Measurements from ENCODE around the gene EN2.

Gene EN2

GRCh38 chr7:155510975-155511701 is 53.2 kb downstream of the EN2 start:
- no peak for TF ChIP-seq RAD21 (IDR thresholded peaks at IDR 0.05; ENCODE audit: low read depth)
- no peak for TF ChIP-seq CREB1 (IDR thresholded peaks at IDR 0.05; ENCODE audit: low read depth)
- TF ChIP-seq FOXM1 (IDR thresholded peaks at IDR 0.05; ENCODE audit: borderline replicate concordance, low read depth): no peak
- no peak for TF ChIP-seq CEBPB (IDR thresholded peaks at IDR 0.05)
- no peak for TF ChIP-seq YY1 (IDR thresholded peaks at IDR 0.05; ENCODE audit: low read depth)
- no peak for TF ChIP-seq EP300 (IDR thresholded peaks at IDR 0.05; ENCODE audit: borderline replicate concordance)
- TF ChIP-seq TEAD4 (IDR thresholded peaks at IDR 0.05): no peak
- no peak for TF ChIP-seq ZBTB7A (IDR thresholded peaks at IDR 0.05; ENCODE audit: low read depth)
- TF ChIP-seq NFIC (IDR thresholded peaks at IDR 0.05): no peak
- no peak for TF ChIP-seq TAF1 (IDR thresholded peaks at IDR 0.05; ENCODE audit: low read depth)
- no peak for TF ChIP-seq MAX (IDR thresholded peaks at IDR 0.05)
- TF ChIP-seq REST (IDR thresholded peaks at IDR 0.05; ENCODE audit: low read depth): no peak
- no peak for TF ChIP-seq EGR1 (IDR thresholded peaks at IDR 0.05)
- TF ChIP-seq TCF12 (IDR thresholded peaks at IDR 0.05; ENCODE audit: low read depth): no peak

GRCh38 chr7:155511702-155511996 is 53.7 kb downstream of the EN2 start:
- no peak for TF ChIP-seq REST (IDR thresholded peaks at IDR 0.05; ENCODE audit: low read depth)
- TF ChIP-seq FOXM1 (IDR thresholded peaks at IDR 0.05; ENCODE audit: borderline replicate concordance, low read depth): no peak
- TF ChIP-seq RAD21 (IDR thresholded peaks at IDR 0.05; ENCODE audit: low read depth): no peak
- TF ChIP-seq CREB1 (IDR thresholded peaks at IDR 0.05; ENCODE audit: low read depth): no peak
- TF ChIP-seq NFIC (IDR thresholded peaks at IDR 0.05): no peak

GRCh38 chr7:155512246-155512887 is 54.4 kb downstream of the EN2 start:
- TF ChIP-seq REST (IDR thresholded peaks at IDR 0.05; ENCODE audit: low read depth): no peak
- no peak for TF ChIP-seq CREB1 (IDR thresholded peaks at IDR 0.05; ENCODE audit: low read depth)
- no peak for TF ChIP-seq RAD21 (IDR thresholded peaks at IDR 0.05; ENCODE audit: low read depth)
- TF ChIP-seq ZBTB7A (IDR thresholded peaks at IDR 0.05; ENCODE audit: low read depth): no peak
- no peak for TF ChIP-seq CEBPB (IDR thresholded peaks at IDR 0.05)
- TF ChIP-seq MAX (IDR thresholded peaks at IDR 0.05): no peak
- TF ChIP-seq YY1 (IDR thresholded peaks at IDR 0.05; ENCODE audit: low read depth): no peak
- no peak for TF ChIP-seq NFIC (IDR thresholded peaks at IDR 0.05)

- TF ChIP-seq TAF1 (IDR thresholded peaks at IDR 0.05; ENCODE audit: low read depth) (no peak), CEBPB (IDR thresholded peaks at IDR 0.05) (no peak), NFIC (IDR thresholded peaks at IDR 0.05) (no peak), TCF12 (IDR thresholded peaks at IDR 0.05; ENCODE audit: low read depth) (no peak), FOXM1 (IDR thresholded peaks at IDR 0.05; ENCODE audit: borderline replicate concordance, low read depth) (no peak)
These were observed 55.8 kb downstream of the EN2 start for GRCh38 chr7:155513543-155514285.

GRCh38 chr7:155514296-155514695 is 56.4 kb downstream of the EN2 start:
- TF ChIP-seq FOXM1 (IDR thresholded peaks at IDR 0.05; ENCODE audit: borderline replicate concordance, low read depth) (no peak), USF1 (IDR thresholded peaks at IDR 0.05) (no peak), YY1 (IDR thresholded peaks at IDR 0.05; ENCODE audit: low read depth) (no peak), TEAD4 (IDR thresholded peaks at IDR 0.05) (no peak), REST (IDR thresholded peaks at IDR 0.05; ENCODE audit: low read depth) (no peak)

Data from Ishikawa (cell line).